ENCODE results near the gene ETNK1.

- TF ChIP-seq SMC3 (IDR thresholded peaks at IDR 0.05; ENCODE audit: low read depth, low read length) (no peak), EP300 (IDR thresholded peaks at IDR 0.05; ENCODE audit: borderline replicate concordance in 1 of 2, low read depth in 1 of 2, low read length in 1 of 2) (no peak), FOXJ3 (CRISPR knock-in tag; IDR thresholded peaks at IDR 0.05) (no peak), MXI1 (IDR thresholded peaks at IDR 0.05; ENCODE audit: low read depth, low read length) (no peak), REST (IDR thresholded peaks at IDR 0.05; ENCODE audit: low read depth, low read length) (no peak), IRF3 (IDR thresholded peaks at IDR 0.05; ENCODE audit: low read depth, low read length) (no peak), GABPA (IDR thresholded peaks at IDR 0.05; ENCODE audit: low read depth) (no peak), POLR2AphosphoS5 (IDR thresholded peaks at IDR 0.05; ENCODE audit: low read depth, low read length) (no peak), RAD21 (IDR thresholded peaks at IDR 0.05; ENCODE audit: low read length) (no peak)
- TF ChIP-seq, protein P1, sequence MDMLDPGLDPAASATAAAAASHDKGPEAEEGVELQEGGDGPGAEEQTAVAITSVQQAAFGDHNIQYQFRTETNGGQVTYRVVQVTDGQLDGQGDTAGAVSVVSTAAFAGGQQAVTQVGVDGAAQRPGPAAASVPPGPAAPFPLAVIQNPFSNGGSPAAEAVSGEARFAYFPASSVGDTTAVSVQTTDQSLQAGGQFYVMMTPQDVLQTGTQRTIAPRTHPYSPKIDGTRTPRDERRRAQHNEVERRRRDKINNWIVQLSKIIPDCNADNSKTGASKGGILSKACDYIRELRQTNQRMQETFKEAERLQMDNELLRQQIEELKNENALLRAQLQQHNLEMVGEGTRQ (IDR thresholded peaks at IDR 0.05; ENCODE audit: borderline replicate concordance, low read depth, low read length), result no peak
- TF ChIP-seq, protein P2, sequence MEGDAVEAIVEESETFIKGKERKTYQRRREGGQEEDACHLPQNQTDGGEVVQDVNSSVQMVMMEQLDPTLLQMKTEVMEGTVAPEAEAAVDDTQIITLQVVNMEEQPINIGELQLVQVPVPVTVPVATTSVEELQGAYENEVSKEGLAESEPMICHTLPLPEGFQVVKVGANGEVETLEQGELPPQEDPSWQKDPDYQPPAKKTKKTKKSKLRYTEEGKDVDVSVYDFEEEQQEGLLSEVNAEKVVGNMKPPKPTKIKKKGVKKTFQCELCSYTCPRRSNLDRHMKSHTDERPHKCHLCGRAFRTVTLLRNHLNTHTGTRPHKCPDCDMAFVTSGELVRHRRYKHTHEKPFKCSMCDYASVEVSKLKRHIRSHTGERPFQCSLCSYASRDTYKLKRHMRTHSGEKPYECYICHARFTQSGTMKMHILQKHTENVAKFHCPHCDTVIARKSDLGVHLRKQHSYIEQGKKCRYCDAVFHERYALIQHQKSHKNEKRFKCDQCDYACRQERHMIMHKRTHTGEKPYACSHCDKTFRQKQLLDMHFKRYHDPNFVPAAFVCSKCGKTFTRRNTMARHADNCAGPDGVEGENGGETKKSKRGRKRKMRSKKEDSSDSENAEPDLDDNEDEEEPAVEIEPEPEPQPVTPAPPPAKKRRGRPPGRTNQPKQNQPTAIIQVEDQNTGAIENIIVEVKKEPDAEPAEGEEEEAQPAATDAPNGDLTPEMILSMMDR (IDR thresholded peaks at IDR 0.05), result no peak
- TF ChIP-seq, protein P3, sequence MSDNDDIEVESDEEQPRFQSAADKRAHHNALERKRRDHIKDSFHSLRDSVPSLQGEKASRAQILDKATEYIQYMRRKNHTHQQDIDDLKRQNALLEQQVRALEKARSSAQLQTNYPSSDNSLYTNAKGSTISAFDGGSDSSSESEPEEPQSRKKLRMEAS (IDR thresholded peaks at IDR 0.05; ENCODE audit: low read depth), result no peak
Observed at GRCh38 chr12:22640851-22641250, 15.9 kb downstream of the ETNK1 start.

Data from SK-N-SH (cell line).